HL-60 (cell line): Measurements from ENCODE around the gene SLC16A4.

Experiments used
- DNase-seq, 2 experiments: peaks; one replicate each; pipeline ENCODE4 v3.0.0-alpha.2; 2010 to 2020; ENCODE audit warnings: low read depth in 1 of 2, low spot score in 1 of 2
- H3K27ac ChIP-seq: fragments of 250-450 bp; sonication (Bioruptor Pico); replicated peaks from 2 replicates; pipeline ENCODE4 v1.5.1; 2020; ENCODE audit warnings: mild to moderate bottlenecking, moderate library complexity
- H3K27me3 ChIP-seq: fragments of 250-450 bp; sonication (Bioruptor Pico); 2 replicates; pipeline ENCODE4 v1.5.1; 2021; ENCODE audit warnings: mild to moderate bottlenecking, moderate library complexity; ENCODE audit not compliant: insufficient read depth, poor library complexity, severe bottlenecking
- H3K4me3 ChIP-seq: replicated peaks from 2 replicates; pipeline ENCODE4 v1.5.1; 2011; ENCODE audit warnings: mild to moderate bottlenecking, control low read depth, low read length; ENCODE audit not compliant: insufficient read depth
- CTCF ChIP-seq: IDR thresholded peaks from one replicate; pipeline ENCODE4 v1.5.1; 2011; ENCODE audit warnings: low read length, control low read depth, inconsistent platforms; ENCODE audit not compliant: insufficient read depth
- GABPA ChIP-seq: IDR thresholded peaks from 2 replicates; pipeline ENCODE4 v1.6.1; 2012; ENCODE audit warnings: low read depth
- POLR2AphosphoS5 ChIP-seq: IDR thresholded peaks from 2 replicates; pipeline ENCODE4 v1.6.1; 2012; ENCODE audit warnings: low read depth
- REST ChIP-seq: IDR thresholded peaks from 2 replicates; pipeline ENCODE4 v1.6.1; 2012; ENCODE audit warnings: low read depth; ENCODE audit not compliant: insufficient replicate concordance
- SPI1 ChIP-seq: IDR thresholded peaks from 2 replicates; pipeline ENCODE4 v1.6.1; 2012; ENCODE audit warnings: low read depth, mild to moderate bottlenecking, borderline replicate concordance

Gene SLC16A4

DNA sequence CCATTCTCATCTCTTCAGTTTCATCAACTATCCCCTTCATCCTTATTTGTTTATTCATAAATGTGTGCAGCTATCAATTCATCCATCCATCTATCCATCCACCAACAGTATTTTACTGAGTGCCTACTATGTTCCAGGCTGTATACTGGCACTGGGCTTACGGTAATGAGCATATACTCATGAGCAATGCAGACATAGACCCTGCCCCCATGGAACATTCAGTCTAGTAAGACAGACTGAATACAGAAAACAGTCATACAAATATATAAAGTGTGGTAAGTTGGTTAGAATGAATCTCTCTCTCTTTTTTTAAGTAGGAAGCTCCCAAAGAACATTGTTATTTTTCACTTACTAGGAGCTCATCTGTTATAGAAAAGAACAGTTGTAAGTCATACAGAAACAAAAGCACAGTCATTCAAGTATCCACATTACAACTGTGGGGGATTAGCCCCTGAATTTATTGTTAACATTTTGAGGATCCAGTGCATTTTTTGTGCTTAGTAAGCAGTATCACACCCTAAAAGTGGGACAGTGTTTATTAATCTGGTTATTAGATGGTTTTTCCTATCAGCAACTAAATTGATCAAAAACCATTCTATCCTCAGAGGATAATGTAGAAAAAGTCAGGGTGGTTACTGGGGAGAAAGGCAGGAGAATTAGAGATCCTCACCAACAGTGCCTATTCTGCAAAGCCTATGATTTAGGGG, 3.6 kb downstream of the SLC16A4 start:
- TF ChIP-seq POLR2AphosphoS5, result no peak
- TF ChIP-seq CTCF, result no peak
- TF ChIP-seq SPI1, result no peak
- no peak for TF ChIP-seq GABPA
- TF ChIP-seq REST, result no peak
- H3K27me3 ChIP-seq, result no peaks in the 10 kb centered on the region
- no peak overlapping the region for H3K4me3 ChIP-seq
- H3K27ac ChIP-seq, result no peak overlapping the region
- no peak for DNase-seq

DNA sequence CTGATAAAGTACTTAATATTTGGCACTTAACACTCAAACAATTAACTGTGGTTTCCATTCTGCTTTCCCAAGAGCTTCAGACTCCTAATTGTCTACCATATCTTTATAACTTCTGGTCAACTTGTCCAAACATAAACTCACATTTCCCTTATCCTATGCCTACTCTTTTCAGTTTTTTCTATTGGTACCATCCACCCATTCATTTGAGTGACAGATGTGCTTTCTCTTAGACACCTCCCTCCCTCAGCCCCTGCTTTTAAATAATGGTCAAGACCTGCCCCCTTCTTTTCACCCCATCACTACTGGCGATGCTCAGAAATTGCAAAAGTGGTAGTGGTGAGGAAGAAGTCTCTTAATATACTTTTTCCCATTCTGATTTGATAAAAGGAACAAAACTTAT, 5.5 kb downstream of the SLC16A4 start:
- peak overlapping the region; percentile 89 for H3K27ac ChIP-seq
- TF ChIP-seq CTCF, result no peak
- no peak for TF ChIP-seq POLR2AphosphoS5
- TF ChIP-seq SPI1, result no peak
- TF ChIP-seq GABPA, result no peak
- TF ChIP-seq REST, result no peak
- no peaks in the 10 kb centered on the region for H3K27me3 ChIP-seq
- DNase-seq, result no peak
- no peak overlapping the region for H3K4me3 ChIP-seq

DNA sequence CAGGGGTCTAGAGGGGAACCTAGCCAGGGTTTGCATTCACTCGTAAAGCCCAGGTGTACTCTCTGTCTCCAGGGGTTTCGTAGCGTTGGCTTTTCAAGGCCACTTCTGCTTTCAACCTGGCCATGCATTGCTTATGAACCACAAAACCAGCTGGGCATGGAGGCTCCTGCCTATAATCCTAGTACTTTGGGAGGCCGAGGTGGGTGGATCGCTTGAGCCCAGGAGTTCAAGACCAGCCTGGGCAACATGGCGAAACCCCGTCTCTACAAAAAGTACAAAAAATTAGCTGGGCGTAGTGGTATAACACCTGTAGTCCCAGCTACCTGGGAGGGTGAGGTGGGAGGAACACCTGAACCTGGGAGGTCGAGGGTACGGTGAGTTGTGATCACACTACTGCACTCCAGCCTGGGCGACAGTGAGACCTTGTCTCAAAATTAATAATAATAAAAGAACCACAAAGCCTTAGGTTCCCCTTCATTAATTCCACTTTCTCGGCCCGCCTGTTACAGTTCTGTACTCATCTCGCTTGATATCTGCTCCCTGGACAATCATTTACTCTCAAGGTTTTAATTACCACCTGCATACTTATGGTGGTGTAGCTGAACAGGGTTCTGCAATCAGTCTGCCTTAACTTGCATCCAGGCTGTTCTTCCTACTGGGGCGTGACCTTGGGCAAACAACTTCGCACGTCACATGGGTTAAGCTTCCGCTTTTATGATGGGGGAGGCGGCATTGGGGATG, 6.1 kb downstream of the SLC16A4 start:
- peak overlapping the region; percentile 89 for H3K27ac ChIP-seq
- no peaks in the 10 kb centered on the region for H3K27me3 ChIP-seq
- DNase-seq, result peak in 1 of 2 experiments; percentile 91
- no peak overlapping the region for H3K4me3 ChIP-seq
- TF ChIP-seq GABPA, result no peak
- peak; percentile 41 for TF ChIP-seq POLR2AphosphoS5
- TF ChIP-seq CTCF, result no peak
- TF ChIP-seq SPI1, result peak; percentile 90
- TF ChIP-seq REST, result no peak
